ENCODE results near the gene TMEM117. TPM values are rescaled to one million over a fixed set of nuclear protein-coding genes. Genes with fewer than 3 reads are reported as not detected.
A peak's percentile ranks its signal among the peaks of the same experiment; 100 is the strongest.

Gene TMEM117
- 0.91 and 7.8 TPM in 2 replicates for total RNA-seq (2014; rRNA removed; shearing (Covaris generic))

DNA sequence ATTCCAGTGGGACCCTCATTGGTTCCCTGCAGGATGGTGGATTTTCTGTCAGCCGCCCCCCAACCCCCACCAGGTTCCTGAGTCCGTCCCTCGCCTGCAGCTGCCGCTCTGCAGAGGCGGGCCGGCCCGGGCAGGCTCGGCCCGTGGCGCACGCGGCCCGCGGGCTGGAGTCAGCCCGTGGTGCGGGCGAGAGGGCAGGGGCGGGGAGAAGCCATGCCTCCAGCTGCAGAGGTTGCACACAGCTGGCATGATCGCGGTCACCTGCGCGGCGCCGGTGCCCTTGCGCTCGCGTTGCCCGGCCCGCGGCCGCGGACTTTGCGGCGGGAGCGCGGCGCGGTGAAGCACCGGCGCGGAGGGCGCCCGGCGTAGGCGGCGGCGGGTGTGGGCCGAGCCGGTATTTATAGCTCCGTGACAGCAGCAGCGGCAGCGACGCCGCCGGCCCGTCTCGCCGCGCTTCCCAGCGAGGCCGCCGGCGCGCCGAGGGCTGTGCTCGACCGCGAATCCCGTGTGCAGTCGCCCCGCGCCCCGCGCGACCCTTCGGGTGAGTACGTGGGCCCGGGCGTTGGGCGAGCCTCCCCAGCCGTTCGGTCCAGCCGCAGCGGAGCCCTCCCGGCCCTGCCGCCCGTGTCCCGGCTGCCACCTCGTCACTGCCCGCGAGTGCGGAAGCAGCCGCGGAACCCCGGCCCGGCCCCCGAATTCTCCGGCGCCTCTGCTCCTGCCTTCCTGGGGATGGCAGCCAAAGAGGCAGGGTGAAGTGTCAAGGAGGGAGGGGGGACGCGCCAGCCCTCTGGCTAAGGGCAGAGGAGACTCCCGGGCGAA is at the start of gene TMEM117:
TSS of gene TMEM117 (plus strand) at position 426 of the 819 bp plus-strand sequence.
- DNase-seq (ENCODE audit: low spot score): peak; percentile 59

DNA sequence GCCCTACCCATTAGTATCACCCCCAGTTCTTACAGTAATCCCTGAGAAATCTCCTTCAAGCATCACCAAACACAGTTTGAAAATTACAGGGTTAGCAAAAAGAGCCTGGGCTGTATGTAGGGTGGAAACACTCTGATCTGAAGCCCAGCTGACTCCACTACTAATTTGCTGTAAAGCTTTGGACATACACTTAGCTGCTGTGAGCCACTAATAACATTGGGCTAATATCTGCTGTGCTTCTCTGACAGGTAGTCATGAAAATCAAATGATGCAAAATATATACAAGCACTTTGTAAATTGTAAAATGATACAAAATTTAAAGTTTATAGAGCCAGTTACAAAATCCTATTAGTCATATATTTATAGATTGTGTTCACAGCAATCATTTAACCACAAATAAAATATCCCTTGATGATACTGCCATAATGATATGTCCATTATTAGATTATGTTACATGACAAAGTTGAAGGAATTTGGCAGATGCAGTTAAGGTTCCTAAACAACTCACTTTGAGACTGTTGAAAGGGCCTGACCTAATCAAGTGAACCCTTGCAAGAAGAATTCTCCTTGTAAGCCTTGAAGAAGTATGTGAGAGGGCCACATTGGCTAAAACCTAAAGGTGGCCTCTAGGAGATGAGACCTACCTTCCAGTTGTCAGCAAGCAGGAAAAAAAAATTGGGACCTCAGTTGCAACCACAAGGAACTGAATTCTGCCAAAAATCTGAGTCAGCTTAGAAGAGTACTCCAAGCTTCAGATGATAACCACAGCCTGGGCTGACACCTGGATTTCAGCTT is 48.8 kb upstream of the TMEM117 start:
- DNase-seq (ENCODE audit: low spot score): no peak

- no peak for DNase-seq (ENCODE audit: low spot score)
Observed at GRCh38 chr12:43789941-43790340, 45.9 kb upstream of the TMEM117 start.

DNA sequence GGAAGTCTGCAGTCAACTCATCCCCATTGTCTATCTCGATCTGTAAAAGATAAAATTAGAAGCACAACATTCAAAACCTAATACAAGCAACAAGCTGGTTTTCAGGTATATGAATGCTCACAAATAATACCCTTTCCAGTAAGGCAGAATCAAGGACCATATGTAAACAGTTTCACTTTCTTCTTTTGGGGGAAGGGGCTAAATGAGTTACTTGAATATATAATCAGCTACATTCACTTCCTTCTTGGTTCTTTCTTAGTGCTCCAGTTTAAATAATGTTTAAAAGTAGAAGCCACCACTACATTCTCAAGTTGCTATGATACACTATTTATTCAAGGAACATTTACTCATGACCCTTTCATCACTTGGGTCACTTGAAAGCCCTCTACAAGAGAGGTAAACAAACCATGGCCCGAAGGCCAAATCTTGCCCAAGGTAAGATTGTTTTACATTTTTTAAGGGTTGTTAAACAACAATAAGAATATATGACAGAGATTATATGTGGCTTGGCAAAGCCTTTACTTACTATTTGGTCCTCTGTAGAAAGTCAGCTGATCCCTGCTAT is 40.1 kb upstream of the TMEM117 start:
- no peak for DNase-seq (ENCODE audit: low spot score)

DNA sequence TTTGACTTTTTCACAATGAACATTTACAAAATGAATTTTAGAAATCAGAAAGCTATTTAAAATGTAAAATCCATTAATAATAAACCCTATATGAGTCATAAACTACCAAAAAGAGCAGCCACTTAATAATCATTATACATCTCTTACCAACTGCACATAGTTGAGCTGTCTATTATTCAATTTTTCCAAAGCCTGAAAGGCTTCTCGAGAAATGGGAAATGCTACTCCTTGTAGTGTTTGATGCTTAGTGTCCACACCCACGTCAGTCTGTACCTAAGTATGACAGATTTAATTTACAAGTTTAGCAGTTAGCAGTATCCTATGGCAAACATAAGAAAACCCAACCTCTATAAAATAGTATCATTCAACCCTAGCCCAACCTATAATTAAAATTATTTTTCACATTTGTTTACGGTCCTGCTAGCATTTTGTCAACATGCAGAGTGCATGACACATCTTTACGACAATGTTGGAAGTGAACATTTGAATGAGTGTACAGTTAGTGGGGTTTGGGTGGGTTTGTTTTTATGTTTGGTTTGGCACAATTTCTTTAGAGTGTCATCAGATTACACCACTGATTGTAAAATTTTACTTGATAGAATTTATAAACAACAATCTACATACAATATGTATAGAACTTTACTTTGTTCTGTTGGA is 38.2 kb upstream of the TMEM117 start:
- DNase-seq (ENCODE audit: low spot score): no peak

- peak; percentile 9 for DNase-seq (ENCODE audit: low spot score)
Observed at GRCh38 chr12:43805149-43805859, 30.6 kb upstream of the TMEM117 start.

DNA sequence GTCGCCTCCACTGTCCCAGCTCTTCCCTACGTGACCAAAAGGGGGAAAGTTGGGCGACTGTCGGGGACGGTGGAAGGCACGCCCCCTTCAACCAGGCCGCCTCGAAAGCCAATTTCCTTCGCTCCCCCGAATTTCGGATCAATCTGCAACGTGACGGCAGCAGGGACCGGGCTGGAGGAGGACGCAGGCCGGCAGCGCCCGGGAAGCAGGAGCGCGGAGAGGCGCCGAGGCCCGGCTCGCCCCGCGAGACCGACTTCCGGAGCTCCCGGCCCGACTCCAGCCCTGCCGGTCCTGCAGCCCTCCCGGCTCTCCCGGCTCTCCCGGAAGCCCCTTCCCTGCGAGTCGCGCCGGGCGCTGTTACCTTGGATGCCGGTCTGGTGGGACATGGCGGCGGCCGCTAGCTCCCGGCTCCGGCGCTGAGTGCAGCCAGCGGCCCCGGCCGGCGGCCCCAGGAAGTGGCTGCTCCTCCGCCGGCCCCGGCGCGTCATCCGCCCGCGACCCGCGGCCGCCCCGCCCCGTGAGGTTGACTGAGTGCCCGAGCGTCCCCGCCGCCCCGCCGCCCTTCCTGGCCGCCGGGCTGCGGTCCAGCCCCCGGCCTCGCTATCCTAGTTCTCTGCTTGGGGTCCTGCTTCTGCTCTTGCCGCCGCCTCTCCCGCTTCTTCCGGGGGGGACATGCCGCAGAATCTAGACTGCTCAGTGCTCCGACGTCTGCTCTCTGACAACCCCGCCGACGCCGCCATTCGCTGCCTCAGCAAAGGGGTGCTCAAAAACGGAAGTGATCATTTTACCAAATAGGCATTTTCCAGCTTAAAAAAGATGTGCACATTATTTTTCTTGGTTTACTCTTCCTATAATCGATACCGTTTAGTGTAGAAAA is 29.8 kb upstream of the TMEM117 start, which contains the start of gene TWF1:
TSS of gene TWF1 (minus strand) at position 458 of the 877 bp plus-strand sequence. CDS start at position 386, 72 bp downstream.
- DNase-seq (ENCODE audit: low spot score): peak; percentile 78

DNA sequence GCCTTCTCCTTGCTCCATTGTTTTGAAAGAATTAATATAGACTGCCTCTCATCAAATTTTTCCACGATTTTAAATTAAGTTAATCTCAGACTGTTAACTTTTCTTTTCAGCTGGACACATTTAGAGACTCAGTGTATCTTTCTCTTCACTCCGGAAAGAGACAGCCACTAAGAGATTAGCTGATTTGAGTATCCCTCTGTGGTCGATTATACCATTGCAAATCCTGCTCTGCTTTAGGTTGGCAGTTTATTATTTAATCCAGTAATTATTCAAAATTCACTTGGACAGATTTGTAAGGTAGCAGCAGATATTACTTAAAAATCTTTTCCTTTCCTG is 29.2 kb upstream of the TMEM117 start:
- no peak for DNase-seq (ENCODE audit: low spot score)

GRCh38 chr12:43807386-43807785 is 28.5 kb upstream of the TMEM117 start:
- no peak for DNase-seq (ENCODE audit: low spot score)

DNA sequence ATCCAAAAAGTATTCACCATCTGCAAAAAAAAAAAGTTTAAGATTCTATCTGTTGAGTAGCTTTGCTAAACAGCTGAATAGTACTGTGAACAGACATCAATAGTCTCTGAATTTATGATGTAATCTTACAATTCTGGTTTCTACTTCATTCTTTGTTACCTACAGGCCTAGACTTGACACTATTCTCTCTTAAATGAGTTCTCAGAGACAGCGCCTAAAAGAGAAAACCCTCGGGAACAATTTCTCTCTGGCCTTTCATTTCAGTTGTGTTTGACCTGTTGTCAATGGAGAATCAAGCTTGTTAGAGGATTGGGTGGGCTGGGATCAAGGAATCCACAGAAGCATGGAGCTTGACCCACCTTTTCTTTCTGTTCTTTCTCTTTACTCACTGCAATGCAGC is 23.8 kb upstream of the TMEM117 start:
- no peak for DNase-seq (ENCODE audit: low spot score)

GRCh38 chr12:43812926-43813325 is 23.0 kb upstream of the TMEM117 start:
- DNase-seq (ENCODE audit: low spot score): no peak

DNA sequence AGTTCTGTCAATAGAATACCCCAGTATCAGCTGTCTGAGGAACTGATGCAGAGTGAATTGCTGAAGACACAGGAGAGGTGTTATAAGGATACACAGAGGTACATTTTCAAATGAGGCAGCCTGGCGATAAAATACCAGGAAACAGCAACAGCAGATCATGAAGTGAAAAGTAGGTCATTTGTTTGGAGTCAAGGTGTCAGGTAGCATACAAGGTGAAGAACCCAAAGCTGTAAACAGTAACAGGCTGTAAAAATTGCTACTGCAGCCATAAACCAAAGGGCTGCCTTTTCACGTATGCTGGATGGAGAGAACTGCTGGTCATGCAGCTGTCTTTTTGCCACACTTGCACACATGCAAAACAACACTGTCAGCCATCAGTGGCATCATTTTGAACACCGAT is 20.5 kb upstream of the TMEM117 start:
- DNase-seq (ENCODE audit: low spot score): no peak

GRCh38 chr12:43816168-43816567 is 19.7 kb upstream of the TMEM117 start:
- no peak for DNase-seq (ENCODE audit: low spot score)

GRCh38 chr12:43824207-43824775 is 11.6 kb upstream of the TMEM117 start:
- no peak for DNase-seq (ENCODE audit: low spot score)

- no peak for DNase-seq (ENCODE audit: low spot score)
Observed at GRCh38 chr12:43826681-43827080, 9.2 kb upstream of the TMEM117 start.

DNA sequence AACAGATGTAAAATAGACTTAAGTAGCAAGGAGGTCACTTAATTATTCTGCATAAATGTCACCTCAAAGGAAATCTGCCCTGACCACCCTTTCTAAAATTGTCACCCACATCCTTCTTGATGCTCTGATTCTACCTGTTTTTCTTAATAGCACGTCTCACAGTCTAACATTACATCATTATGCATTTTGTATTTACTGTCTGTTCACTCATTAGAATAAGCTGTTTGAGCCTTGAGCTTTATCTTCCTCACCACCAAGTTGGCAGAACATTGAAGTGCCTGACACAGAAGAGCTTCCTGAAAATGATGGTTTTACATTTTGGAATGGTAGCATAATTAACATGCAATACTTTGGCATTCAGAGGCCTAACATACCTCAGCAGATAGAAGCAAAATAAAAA is 8.8 kb upstream of the TMEM117 start:
- no peak for DNase-seq (ENCODE audit: low spot score)

DNA sequence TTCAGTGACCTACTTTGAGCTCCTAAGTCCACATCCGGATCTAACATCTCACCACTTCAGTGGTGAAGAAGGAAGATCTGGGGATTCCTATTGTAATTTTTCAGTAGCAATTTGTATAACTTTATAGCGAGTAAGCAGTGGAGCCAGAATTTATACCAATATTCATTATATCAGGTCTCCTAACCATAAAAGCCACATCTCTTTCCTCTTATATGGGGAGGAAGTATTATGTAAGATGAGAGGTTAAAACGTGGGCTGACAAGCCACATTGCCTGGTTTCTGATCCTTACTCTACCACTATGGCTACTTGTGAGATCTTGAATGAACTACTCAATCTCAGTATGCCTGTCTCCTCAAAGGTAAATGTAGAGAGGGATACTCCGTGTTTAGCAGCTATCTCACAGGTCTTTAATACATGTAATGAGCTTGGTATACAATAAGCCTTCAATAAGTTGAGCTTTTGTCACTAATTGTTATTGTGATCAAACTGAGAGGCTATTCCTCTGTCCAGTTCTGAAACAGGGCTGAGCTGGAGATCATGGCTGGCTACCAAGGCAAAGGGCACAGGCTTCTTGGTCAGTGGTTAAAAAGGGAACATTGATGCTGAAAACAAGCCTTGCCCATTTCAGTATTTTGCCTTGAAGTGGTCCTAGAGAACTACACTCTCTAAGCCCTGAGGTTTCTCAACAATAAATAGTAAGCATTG is 3.3 kb upstream of the TMEM117 start:
- no peak for DNase-seq (ENCODE audit: low spot score)

- DNase-seq (ENCODE audit: low spot score): no peak
Observed at GRCh38 chr12:43835264-43835655, 621 bp upstream of the TMEM117 start.

GRCh38 chr12:43836475-43836989 is 651 bp downstream of the TMEM117 start:
- DNase-seq (ENCODE audit: low spot score): peak; percentile 40
